T-helper 22 cell (primary cell): Measurements from ENCODE around the gene PSENEN.

Source experiments
- DNase-seq: peaks from one replicate; pipeline ENCODE4 v3.0.0-alpha.2; 2020; ENCODE audit warnings: low read depth

Gene PSENEN, protein sequence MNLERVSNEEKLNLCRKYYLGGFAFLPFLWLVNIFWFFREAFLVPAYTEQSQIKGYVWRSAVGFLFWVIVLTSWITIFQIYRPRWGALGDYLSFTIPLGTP

GRCh38 chr19:35745328-35746086 is at the start of gene PSENEN, which contains the start of gene U2AF1L4:
PSENEN (plus strand) TSS chr19:35745651; CDS start chr19:35745931, 280 bp downstream.
U2AF1L4 (minus strand) TSS chr19:35745418; CDS start chr19:35745391, 27 bp downstream.
- DNase-seq: peak; percentile 98

- no peak for DNase-seq
These were observed 49.5 kb upstream of the PSENEN start for GRCh38 chr19:35695895-35696422.

GRCh38 chr19:35696835-35697234 is 48.6 kb upstream of the PSENEN start:
- no peak for DNase-seq

DNA sequence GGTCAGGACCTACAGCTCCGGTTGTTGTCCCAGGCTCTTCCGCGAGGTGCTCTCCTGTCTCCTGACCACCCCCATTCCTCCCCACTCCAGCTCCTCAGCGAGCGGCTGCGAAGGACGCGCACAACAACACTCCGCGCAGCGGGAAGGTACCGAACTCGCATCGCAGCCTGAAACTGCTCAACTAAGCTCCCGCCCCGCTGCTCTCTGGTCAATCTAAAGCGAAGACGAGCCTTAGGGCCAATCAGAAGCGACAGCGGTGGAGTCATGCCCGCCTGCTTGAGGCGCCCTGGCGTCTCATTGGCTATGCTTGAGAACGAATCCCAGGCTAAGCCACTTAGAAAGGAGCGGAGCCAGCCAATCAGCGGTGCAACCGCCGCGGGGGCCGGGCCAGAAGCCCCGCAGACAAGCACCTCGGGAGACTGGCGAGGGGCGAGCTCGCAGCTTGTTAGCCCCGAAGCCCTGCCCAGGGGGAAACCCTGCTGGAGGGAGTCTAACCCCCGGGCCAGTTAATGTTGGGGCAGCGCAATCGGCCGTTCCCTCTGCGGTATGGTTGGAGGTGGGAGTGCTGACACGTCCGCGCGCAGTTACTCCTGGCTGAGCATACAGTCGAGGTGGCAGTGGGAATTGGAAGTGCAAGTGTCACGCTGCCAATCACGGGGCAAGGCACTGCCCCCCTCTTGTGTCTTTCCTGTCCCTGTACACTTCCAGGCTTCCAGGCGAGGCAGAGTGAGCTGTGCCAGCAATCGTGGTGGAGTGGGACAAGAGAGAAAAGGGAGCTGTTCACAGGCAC is 43.0 kb upstream of the PSENEN start:
- DNase-seq: peak; percentile 92

- no peak for DNase-seq
These were observed 42.1 kb upstream of the PSENEN start for GRCh38 chr19:35703343-35703742.

DNA sequence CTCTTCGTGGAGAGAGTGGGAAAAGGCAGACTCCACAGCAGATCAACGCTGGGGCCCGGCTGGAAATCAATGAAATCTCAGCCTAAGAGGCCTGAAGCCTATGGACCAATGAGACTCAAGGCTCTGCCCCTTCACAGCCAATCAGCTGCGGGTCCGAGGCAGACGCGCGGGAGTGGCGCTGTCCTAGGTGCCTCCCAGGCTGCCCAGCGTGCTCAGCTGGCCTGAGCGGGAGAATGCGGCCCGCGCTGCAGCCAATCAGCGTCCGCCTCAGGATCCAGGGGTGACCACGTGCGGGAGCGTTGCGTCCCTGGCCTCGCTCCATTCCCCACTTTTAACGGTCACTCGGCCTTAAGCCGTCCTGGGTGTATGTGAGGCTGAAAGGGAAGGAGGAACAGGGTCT is 41.2 kb upstream of the PSENEN start, which contains the start of gene ZBTB32:
ZBTB32 (plus strand) TSS at position 341 of the 400 bp plus-strand sequence. CDS start 10,069 bp downstream, outside the sequence.
- DNase-seq: no peak

- no peak for DNase-seq
These were observed 37.1 kb upstream of the PSENEN start for GRCh38 chr19:35708391-35708790.

- no peak for DNase-seq
These were observed 34.4 kb upstream of the PSENEN start for GRCh38 chr19:35710784-35711723.

DNA sequence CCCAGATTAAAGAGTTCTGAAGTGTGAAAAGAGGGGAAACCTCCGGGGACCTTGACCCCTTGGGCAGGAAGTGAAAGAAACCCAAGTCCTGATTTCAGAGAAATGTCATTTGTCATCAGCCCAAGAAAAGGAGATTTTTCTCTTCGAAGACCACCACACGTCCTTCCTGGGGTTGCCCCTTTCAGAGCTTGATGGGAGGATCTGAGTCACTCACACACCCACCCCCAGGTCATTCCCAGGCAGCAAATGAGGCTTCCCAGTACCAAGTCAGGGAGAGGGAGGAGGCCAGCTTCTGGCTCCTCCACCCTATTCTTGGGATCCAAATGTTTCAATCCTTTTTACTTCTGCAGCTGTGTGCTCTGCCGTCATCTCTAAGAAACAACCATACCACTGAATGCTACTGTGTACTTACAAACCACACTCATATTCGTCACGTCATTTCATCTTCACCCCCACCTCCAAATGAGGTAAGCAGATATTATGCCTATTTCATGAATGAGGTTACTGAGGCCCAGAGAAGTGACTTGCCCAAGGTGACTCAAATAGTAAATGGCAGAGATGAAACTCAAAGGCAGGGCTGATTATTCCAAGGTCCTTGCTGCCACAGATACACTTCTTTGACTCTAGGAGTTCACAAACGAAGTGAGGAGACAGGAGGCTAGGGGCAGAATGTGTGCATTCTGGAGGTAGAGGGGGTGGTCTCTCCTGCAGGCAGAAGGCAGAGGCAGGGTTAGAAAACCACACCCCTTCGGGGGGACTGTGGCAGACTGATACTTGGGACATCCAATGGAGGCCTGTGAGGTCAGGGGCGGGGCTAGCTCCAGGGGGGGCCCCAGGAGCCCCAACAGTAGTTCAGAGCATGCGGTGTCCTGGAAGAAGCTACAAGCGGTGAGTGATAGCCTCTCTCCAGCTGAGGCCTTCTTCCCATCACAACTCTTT is 32.6 kb upstream of the PSENEN start:
- DNase-seq: no peak

DNA sequence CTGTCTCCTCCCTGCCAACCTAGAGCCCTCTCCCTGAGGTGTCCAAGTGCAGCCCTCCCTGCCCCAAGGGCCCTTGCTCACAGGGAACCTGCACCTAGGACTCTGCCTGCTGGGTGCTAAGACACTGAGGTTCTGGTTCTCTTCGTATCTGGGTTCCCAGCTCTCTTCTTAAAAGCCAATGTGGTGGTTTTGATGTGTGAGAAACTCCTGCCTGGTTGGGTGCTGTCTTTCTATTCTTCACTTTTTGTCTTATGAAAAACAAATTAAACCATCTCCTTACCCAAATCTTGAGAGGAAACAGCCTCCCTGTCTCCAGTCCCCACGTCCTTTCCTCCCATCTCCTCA is 32.0 kb upstream of the PSENEN start:
- DNase-seq: no peak

DNA sequence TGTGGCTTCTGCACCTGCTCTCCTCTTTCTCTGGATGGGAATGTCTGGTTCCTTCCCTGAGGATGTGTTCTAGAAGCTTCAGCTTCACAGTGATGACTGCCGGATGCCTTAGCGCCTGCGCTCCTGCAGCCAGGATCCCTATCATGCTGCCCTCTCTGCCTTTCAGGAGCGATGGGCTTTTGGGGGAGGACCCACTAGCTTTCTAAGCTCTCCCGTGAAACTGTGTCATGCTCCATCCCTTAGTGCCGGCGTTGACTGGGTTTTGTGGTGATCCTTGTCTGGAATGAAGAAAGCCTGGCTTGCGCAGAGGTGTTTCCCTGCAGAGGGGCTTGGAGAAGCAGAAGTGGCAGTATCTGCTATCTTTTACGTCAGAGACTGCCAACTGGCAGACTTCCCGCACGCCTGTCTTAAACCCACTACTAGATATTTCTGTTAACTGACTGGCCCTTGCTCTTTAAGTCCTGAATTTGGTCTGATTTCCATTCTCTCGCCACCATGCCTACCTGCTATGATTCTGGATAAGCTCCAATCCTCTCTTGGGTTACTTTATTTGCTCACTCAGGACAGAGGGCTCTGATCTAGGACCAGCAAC is 31.5 kb upstream of the PSENEN start:
- no peak for DNase-seq

DNA sequence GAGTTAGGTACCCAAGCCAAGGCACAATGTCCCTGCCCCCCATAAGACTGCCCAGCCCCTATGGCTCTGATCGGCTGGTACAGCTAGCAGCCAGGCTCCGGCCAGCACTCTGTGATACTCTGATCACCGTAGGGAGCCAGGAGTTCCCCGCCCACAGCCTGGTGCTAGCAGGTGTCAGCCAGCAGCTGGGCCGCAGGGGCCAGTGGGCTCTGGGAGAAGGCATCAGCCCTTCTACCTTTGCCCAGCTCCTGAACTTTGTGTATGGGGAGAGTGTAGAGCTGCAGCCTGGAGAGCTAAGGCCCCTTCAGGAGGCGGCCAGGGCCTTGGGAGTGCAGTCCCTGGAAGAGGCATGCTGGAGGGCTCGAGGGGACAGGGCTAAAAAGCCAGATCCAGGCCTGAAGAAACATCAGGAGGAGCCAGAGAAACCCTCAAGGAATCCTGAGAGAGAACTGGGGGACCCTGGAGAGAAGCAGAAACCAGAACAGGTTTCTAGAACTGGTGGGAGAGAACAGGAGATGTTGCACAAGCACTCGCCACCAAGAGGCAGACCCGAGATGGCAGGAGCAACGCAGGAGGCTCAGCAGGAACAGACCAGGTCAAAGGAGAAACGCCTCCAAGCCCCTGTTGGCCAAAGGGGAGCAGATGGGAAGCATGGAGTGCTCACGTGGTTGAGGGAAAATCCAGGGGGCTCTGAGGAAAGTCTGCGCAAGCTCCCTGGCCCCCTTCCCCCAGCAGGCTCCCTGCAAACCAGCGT is 30.7 kb upstream of the PSENEN start:
- DNase-seq: no peak

- no peak for DNase-seq
These were observed 30.1 kb upstream of the PSENEN start for GRCh38 chr19:35715355-35715809.

GRCh38 chr19:35715981-35716800 is 29.3 kb upstream of the PSENEN start:
- DNase-seq: no peak

GRCh38 chr19:35716801-35717664 is 28.4 kb upstream of the PSENEN start:
- peak; percentile 96 for DNase-seq

- DNase-seq: no peak
These were observed 27.6 kb upstream of the PSENEN start, which contains the start of gene KMT2B for GRCh38 chr19:35717665-35718344. KMT2B (plus strand) TSS chr19:35718003; CDS start chr19:35718019, 16 bp downstream.
